NCI-H146 (cell line): ENCODE measurements around the gene CD6.

Source experiments
- DNase-seq: peaks from one replicate; lab custom pipeline; 2025; lab: John Stamatoyannopoulos, UW

The CD6 gene

DNA sequence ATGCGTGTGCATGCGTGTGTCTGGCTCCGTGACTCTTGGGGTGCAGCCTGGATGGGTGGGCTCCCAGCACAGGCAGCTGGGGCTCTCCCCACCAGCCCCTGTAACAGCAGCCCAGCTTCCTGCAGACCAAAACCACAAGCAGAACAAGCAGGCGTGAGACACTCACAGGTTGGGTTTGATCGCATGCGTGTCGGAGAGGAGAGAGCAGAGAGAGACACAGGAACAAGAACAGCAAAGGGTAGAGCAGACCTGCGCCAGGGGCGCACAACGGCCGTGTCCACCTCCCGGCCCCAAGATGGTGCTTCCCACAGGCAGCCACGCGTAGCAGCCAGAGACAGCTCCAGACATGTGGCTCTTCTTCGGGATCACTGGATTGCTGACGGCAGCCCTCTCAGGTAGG is at the start of gene CD6:
TSS of gene CD6 (plus strand) at position 161 of the 400 bp plus-strand sequence. CDS start at position 347, 186 bp downstream.
- DNase-seq, result no peak

DNA sequence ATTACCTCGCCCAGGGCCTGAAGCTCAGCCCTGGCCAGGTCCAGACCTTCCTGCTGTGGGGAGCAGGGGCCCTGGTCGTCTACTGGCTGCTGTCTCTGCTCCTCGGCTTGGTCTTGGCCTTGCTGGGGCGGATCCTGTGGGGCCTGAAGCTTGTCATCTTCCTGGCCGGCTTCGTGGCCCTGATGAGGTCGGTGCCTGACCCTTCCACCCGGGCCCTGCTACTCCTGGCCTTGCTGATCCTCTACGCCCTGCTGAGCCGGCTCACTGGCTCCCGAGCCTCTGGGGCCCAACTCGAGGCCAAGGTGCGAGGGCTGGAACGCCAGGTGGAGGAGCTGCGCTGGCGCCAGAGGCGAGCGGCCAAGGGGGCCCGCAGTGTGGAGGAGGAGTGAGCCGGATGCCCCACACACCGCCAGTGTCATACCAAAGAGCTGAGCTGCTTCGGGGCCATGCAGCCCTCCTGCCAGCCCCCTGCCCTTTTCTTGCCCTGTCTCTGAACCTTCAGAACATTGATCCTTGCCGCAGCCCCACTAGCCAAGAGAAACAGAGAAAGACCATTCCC is 49.6 kb upstream of the CD6 start:
- DNase-seq, result no peak

- no peak for DNase-seq
Measured at GRCh38 chr11:60922906-60923305, 48.6 kb upstream of the CD6 start.

DNA sequence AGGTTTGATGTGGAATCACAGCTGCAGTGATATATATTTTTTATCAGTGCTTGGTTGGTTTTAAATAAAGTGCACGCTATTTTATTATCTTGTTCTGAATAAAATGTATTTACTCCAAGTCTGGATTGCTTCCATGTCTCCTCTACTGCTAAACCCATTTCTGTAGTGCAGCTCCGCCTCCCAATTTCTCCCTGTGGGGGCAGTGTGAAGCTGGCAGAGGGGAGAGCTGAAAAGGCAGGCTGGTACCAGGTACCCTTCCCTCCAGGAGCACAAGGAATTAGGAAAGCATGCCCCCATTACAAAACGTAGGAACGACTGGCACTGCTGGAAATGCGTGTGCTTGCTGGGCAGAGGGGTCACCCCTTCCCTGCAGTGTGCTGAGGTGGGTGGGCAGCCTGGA is 48.2 kb upstream of the CD6 start:
- no peak for DNase-seq

- no peak for DNase-seq
Measured at GRCh38 chr11:60923800-60924109, 47.7 kb upstream of the CD6 start.

GRCh38 chr11:60924110-60924905 is 47.2 kb upstream of the CD6 start, which contains the start of gene TMEM132A:
TMEM132A (plus strand) TSS chr11:60924460; CDS start chr11:60924634, 174 bp downstream.
- DNase-seq, result peak; percentile 84

DNA sequence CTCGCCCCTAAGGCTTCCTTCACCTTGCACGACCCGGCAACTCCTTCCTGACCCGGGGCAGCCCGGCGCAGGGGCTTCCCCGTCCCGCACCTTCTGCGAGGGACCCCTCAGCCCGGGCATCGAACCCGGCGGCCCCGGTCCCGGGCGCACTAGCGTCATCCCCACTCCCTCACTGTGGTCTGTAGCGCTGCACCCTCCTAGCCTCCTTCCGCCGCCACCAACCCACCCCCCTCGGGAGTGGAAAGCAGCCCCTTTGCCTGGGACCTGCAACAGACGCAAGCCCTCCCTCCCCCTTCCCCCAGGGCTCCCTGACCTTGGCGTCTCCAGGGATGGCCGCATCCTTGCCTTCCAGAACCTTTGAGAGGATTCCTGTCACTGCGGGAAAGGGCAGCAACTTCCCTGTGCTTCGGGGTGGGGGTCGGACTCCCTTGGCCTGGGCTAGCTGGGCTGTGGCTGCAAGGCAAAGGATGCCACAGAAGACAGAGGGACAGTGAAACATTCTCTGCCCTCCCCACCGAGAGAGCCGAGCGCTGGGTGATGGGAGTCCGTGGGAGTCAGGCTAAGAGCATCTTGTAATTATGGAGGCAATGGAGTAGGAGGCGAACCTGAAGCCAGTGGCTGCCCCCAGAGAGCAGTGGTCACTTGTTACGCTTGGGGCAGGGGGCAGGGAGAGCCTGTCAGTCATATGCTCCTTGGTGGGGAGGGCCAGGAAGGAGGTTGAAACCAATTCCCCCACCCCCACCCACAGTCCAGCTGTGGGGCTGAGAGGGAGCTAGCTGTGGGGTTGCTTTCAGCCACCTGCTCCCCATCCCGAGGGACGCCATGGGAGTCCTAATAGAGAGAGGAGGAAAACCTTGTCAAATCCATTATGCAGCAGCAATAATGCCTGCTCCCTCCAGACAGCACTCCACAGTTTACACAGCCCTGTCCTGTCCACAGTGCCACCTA is 46.3 kb upstream of the CD6 start:
- DNase-seq, result peak; percentile 80

- no peak for DNase-seq
Measured at GRCh38 chr11:60925868-60926267, 45.6 kb upstream of the CD6 start.

GRCh38 chr11:60926500-60926899 is 45.0 kb upstream of the CD6 start:
- DNase-seq, result no peak

- no peak for DNase-seq
Measured at GRCh38 chr11:60927061-60927592, 44.4 kb upstream of the CD6 start.

GRCh38 chr11:60927600-60927999 is 43.9 kb upstream of the CD6 start:
- DNase-seq, result no peak

DNA sequence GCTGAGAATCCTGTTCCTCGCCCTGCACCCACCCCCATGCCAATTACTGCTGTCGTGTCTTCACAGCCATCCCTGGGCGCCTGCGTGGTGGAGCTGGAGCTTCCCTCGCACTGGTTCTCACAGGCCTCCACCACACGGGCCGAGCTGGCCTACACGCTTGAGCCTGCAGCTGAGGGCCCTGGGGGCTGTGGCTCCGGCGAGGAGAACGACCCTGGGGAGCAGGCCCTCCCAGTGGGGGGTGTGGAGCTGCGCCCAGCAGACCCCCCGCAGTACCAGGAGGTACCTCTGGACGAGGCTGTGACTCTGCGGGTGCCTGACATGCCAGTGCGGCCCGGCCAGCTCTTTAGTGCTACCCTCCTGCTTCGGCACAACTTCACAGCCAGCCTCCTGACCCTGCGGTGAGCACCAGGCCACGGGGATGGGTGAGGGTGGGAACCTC is 42.9 kb upstream of the CD6 start:
- no peak for DNase-seq

- no peak for DNase-seq
Measured at GRCh38 chr11:60929764-60930163, 41.7 kb upstream of the CD6 start.

DNA sequence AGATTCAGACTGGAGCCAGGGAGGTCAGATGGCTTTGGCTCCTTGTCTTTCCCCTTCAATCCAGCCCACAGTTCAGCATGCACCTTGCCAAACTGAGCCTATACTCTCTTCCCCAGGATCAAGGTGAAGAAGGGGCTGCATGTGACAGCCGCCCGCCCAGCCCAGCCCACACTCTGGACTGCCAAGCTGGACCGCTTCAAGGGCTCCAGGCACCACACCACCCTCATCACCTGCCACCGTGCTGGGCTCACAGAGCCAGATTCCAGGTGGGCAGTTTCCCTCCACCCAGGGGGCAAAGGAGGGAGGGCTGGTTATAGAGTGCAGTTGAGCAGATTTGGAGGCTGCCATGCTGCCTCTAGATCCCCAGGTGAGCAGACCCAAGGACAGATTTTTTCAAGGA is 41.1 kb upstream of the CD6 start:
- no peak for DNase-seq

DNA sequence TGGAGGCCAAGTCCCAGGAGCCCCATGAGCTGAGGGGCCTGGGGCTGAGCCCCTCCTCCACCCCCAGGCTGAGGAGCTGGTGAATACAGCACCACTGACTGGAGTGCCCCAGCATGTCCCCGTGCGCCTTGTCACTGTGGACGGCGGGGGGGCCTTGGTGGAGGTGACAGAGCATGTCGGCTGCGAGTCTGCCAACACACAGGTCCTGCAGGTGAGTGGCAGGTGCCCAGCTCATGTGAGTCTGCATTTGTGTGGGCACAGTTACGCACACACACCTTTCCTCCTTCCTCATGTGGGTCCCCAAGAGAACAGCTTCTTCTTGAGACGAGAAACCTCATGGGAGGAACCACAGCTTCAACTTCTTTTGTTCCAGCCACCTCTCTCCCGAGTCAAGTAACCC is 39.6 kb upstream of the CD6 start:
- DNase-seq, result no peak

GRCh38 chr11:60932605-60933356 is 38.7 kb upstream of the CD6 start:
- DNase-seq, result no peak

DNA sequence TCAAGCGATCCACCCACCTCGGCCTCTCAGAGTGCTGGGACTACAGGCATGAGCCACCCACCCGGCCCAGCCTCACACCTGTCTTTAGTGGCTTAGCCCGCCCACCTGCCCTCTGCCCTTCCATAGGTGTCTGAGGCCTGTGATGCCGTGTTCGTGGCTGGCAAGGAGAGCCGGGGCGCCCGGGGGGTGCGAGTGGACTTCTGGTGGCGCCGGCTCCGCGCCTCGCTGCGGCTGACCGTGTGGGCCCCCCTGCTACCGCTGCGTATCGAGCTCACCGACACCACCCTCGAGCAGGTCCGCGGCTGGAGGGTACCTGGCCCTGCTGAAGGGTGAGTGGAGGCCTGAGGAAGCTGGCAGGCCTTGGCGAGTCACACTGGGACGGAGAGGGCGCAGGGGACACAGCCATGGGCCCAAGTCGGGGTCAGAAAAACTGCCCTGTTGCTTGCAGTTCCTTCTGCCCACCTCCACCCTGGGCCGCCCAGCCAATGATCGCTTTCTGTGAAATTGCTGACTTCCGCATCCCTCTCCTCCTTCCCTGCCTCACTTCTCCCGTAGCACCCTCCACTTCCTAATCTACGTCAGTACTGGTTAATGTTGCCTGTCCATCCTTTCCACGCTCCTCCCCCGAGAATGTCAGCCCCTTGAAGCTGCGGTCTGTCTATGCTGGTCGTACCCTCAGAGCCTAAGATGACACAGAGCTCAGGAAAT is 37.9 kb upstream of the CD6 start:
- no peak for DNase-seq

GRCh38 chr11:60934124-60934789 is 37.2 kb upstream of the CD6 start:
- no peak for DNase-seq

GRCh38 chr11:60934790-60935605 is 36.5 kb upstream of the CD6 start:
- no peak for DNase-seq
